HG03565 (cell line): ENCODE data around the gene IQCC.

Experiments used
- ATAC-seq: cut with Tn5 transposase; IDR thresholded peaks from one replicate; pipeline ENCODE4 v1.9.1; 2021; ENCODE audit warnings: mild to moderate bottlenecking, moderate library complexity; ENCODE audit not compliant: unreplicated experiment

The IQCC gene

DNA sequence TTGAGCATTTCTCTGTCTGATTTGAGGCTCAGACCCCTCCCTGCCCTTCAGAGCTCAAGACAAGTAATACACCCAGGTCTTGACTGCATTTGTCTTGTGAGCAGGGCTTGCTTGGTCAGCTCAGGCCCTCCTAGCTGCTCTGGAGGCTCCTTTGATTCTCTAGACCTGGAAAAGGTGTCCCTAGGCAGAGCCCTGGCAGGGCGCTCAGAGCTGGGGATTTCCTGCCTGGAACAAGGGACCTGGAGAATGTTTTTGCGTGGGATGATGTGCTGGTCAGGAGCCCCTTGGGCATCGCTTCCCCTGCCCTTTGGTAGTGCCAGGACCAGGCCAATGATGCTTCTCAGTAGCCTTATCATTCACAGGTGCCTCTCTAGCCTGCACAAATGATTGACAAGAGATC, 9.9 kb upstream of the IQCC start:
- no peak for ATAC-seq

DNA sequence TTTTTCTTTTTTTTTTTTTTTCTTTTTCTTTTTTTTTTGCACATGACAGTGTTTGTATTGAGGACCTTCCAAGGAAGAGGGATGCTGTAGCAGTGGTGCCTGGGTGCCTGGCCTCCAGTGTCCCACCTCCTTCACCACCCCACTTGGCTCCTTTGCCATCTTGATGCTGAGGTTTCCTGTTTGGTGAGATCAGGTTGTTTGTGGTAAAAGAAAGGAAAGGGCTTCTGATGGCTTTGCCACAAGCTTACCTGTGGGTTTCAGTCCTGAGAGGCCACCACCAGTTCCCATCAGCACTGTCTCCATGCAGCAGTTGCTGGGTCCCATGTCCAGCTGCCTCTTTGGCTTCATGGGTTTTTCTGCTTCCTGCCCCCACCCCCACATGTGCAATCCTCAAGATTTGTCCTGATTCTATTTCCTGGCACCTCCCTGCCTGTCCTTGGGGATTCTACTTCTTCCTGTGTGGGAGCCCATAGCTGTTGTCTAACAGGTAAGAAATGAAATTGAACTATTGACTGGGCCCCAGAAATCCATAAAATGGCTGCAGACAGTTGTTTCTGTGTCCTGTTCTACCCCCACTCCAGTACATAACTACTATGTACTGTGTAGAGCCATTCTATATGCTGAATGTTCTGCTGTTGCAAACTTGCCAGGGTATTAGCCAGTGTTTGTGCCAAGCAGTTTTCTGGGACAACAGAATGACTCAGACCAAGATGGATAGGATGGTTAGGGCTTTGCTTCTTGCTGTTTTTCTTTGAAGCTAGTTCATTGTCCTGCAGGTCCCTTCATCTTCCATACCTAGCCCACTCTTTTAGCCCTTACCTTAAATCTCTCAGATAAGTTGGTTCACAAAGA, 9.3 kb upstream of the IQCC start:
- ATAC-seq, result no peak

DNA sequence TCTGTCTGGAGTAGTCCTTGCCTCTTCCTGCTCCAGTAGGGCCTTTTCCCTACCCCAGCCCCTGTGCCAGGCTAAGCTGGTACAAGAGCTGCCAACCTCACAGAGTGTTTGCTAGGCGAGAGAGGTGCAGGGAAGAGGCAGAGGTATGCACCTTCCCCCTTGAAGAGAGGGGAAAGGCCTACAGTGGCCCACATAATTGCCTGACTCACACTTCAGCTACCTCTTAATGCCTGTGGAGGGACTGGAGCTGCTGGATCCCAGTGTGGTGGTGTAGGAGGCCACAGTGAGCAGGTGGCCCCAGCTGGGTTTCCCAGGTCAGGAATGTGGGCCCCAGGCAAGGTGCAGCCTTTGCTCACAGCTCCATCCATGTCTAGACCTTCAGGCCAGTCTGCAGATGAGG, 8.4 kb upstream of the IQCC start:
- no peak for ATAC-seq

DNA sequence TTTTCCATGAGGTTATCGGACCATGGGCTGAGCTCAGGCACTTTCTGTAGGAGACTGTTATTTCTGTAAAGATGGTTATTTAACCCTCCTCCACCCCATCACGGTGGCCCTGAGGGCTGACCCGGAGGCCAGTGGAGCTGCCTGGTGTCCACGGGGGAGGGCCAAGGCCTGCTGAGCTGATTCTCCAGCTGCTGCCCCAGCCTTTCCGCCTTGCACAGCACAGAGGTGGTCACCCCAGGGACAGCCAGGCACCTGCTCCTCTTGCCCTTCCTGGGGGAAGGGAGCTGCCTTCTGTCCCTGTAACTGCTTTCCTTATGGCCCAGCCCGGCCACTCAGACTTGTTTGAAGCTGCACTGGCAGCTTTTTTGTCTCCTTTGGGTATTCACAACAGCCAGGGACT, 7.6 kb upstream of the IQCC start:
- no peak for ATAC-seq

DNA sequence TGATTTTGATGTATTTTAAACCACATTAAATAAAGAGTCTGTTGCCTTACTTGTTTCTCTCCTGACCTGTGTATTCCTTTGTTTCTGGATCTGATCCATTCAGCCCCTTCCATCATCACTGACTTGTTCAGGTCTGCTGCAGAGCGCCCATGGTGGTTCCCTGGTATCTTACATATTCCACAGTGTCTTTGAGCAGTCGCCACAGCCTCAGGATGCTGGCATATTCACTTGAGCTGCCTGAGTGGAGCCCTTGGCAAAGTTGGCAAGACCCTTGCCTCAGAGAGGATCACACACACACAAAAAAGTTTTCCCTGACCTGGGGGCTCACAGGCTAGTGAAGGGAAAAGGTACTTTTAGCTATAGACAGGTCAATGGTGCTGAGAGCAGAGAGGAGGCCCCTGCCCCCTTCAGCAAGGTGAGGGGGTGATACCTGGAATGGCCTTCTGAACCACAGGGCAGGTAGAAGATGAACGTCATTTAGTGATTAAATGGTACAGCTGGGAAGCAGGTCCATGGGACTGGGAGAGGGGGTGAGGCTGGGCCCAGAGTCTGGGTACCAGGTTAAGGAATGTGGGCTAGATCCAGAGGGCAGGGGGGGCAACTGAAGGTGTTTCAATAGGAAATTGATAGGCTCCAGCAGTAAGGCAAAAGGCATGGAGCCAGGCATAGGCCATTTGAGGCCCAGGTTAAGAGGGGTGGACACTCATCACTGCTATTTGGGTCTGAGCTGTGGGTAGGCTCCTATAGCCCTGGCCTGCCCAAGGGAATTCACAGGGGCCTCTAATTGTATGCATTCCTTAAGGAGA, 7.0 kb upstream of the IQCC start:
- no peak for ATAC-seq

DNA sequence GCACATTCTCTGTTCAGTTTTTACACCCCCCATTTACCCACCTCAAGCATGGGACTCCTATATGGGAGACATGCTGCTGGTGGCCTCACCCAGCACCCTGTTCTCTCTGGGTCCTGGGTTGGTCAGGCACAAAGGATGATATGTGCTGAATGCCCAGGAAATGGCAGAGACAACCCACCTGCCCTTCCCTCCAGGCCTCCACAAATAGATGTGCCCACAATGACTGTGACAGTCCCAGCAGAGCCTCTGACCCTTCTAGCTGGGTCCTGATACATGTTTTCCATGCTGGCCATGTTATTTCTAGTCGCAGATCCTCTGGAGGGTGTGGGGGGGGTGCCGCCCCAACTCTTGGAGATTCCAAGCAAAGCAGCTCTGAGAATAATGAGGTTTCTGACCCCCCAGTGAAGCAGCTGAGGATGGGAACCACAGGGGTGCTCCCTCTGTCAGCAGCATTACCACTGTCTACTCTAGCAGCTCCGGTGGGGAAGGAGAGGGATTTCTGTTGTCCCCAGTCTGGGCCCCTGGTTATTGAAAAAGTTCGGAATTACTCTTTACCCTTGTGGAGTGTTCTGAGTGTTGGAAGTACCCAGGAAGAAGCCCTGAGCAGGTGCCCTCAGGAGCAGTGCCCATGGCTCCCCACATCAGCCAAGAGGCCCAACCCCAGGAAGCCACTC, 6.3 kb upstream of the IQCC start:
- no peak for ATAC-seq

DNA sequence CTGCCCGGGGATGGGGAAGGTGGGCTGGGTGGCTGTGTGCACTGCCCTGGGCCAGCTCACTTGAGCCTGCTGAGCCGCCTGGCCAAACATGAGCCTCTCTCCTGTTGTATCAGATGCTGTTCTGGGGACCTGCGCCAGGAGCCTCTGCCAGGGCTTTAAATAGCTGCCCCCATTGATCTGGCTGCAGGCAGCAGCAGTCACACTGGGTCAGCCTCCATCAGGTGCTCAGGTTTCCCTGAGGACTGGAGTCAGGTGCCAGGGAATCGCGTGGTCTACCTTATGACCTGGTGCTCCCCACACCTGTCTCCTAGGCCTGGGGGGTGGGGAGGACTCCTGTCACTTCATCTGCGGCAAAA, 5.8 kb upstream of the IQCC start:
- ATAC-seq, result no peak

DNA sequence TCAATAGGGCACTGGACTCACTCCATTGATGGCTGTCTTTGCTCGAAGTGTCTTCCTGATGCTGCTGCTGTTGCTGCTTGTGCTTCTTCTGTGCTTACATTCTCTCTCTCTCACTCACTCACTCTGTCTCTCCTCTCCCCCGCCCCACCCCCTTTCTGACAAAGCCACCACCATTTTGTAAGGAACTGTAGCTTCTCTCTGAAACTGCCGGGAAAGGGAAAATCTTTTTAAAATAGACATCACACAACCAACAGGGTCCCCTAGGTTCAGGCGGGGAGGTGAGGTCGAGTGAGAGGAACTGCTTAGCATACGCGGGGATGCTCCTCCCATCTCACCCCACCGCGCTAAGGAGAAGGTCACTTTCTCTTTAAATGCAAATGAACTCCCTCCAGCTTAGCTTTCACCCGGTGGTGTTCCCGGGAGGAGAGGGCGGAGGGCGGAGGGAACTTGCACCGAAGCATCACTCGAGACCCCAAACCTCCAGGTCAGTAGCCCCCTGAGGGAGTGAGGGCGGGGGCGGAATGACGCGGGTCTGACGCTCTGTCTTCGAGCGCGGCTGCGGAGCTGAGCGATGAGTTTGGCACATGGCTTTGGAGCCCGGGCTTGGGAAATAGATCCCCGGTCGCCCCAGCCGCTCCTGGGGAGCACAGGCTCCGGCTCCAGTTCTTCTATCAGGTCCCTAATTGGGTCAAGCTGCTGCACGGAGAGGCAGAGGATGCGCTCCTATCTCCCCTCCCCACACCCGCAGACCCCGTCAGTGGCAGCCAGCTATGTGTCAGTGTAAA, 5.1 kb upstream of the IQCC start, which contains the start of gene CCDC28B:
TSS of gene CCDC28B (plus strand) at position 370 of the 785 bp plus-strand sequence. CDS start 1,341 bp downstream, outside the sequence.
- ATAC-seq, result no peak

DNA sequence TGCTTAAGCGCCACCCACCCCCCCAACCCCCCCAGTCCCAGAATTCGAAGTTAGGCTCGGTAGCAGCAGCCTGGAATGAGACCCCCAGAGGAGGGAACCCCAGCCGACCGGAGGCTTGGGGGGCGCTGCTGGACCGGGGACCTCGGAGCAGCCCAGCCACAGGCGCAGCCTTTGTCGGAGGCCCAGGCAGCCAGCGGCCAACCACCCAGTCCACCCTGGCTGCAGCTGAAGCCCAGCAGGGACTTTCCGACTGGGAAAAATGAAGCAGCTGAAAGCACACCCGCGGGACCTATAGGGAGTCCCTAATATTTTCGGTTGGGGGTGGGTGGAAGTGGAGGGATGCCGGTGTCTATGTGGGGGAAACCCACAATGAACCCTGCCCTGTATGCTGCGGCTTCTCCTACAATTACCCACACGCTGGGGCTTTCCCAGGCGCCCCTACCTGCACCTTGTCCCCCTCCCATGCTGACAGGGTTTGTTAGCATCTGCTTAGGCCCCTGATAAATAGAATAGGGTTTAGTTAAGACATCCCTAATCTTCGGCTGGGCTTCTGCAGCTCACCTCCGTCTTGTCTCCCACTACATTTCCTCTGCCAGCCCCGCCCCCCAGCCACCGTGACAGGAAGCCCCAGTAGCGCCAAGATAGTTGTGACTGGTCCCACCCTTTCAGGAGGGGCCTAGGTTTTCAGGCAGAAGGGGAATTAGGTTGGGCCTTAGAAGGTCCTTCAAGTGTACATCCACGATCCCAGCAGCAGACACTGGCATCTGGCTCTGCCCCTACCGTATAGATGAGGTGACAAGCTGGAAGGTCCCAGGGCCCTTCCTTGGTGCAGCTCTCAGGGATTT, 4.2 kb upstream of the IQCC start:
- no peak for ATAC-seq

DNA sequence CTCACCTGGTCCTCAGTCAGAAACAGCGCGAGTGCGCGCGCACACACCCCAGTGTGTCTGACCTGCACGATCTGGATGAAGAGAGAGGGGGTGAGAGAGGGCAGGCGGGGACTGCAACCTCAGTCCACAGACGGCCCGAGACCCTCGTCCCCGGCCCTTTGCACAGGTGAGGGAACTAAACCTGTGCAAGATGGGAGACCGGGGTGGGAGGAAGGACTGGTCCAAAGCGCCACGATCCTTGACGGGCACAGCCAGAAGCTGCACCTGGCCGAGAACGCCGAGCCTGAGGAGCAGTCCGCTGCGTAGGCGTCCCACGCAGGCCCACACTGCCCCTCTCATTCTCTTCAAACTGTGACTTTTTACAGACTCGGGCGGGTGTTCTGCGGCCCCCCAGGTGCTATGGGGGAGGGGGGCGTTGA, 519 bp upstream of the IQCC start:
- no peak for ATAC-seq

DNA sequence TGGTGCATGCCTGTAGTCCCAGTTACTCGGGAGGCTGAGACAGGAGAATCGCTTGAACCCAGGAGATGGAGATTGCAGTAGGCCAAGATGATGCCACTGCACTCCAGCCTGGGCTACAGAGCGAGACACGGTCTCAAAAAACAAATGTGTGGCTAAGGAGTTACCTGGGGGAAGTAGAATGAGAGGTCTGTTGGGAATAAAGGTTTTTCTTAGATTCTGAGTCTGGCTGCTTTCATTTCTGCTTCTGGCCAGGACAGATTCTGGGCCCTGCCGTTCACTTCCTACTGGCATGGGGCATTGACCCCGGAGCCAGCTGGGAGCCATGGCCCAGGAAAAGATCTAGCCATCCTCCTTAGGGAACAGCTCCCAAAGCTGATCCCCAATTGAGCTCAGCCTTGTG, 3.0 kb downstream of the IQCC start:
- ATAC-seq, result no peak

DNA sequence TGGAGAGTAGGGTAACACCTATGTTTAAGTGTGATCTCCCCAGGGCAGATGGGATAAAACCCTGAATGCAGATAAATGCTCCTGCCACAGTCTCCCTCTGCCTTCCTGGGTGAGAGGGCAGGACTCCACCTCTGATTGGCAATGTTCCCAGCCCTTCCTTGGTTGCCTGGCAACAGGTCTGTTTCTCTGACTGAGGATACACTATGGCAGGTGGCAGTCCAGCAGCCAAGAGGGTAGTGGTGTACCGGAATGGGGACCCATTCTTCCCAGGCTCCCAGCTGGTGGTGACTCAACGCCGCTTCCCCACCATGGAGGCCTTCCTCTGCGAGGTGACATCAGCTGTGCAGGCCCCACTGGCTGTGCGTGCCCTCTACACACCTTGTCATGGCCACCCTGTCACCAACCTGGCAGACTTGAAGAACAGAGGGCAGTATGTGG, 3.4 kb downstream of the IQCC start, which contains the start of gene DCDC2B:
TSS of gene DCDC2B (plus strand) at position 199 of the 438 bp plus-strand sequence. CDS start at position 204, 5 bp downstream.
- no peak for ATAC-seq

DNA sequence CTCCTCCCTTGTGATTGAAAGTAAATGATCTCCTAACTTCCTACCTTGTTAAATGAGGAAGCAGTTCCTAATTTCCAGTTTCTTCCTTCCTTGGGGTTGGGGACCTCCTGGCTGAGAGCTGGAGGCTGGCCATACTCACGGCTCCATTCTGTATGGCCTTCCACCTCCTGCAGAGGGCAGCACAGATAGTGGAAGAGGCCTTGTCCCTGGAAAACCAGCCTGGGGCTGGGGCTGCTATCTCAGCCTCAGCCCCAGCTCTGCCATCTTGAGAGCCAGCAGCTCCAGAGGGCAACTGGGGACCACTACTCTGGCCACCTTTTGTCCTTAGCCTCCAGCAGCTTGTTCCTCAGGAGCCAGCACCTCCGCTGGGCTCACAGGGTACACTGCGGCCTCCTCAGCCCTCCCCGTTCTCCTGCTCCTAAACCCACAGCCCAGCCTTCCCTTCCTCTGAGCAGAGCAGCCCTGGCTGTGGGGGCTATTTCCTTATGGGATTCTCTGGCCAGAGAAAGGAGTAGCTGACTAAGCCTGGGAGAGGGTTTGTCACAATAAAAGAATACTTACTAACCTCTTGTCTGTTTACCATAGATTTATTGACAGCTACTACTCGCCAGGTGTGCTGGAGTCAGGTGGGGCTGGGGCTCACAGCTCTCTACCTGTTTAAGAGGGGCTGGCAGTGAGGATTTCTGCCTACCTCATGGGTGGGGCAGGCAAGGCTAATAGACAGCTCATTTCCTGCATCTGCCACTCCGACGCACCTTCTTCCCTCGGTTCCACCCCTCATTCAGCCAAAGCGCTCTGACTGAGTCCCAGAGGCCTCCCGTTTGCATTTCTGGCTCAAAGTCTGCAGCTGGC, 10.4 kb downstream of the IQCC start:
- ATAC-seq, result no peak

DNA sequence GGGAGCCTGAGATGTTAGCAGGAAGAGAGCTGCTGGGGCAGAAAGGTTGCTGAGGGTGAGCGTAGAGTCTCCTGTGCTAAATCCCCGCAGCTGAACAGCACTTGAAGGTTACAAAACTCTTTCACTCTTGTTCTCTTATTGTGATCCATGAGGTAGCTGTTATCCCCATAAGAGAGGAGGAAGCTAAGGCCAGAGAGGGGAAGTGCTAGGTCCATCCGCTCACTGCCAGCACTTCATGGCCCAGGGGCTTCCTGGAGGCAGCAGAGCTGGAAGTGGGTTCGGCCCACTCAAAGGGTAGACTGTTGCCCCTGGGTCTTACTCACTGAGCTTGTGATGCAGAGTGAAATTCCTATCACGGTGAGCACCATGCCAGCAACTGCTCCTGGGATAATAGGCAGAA, 11.1 kb downstream of the IQCC start:
- no peak for ATAC-seq

DNA sequence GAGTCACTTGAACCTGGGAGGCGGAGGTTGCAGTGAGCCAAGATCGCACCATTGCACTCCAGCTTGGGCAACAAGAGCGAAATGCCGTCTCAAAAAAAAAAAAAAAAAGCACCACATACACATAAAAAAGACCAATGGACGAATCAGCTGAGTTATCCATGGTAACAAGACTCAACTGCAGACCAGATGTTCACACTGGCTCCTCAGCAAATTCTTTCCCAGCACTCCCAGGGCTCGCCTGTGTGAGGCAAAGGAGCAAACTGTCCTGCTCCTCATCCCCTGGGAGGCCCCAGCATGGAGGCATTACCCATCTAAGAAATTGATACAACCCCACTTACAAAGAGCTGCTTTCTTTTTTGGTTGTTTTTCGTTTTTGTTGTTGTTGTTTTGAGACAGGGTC, 13.6 kb downstream of the IQCC start:
- ATAC-seq, result no peak

DNA sequence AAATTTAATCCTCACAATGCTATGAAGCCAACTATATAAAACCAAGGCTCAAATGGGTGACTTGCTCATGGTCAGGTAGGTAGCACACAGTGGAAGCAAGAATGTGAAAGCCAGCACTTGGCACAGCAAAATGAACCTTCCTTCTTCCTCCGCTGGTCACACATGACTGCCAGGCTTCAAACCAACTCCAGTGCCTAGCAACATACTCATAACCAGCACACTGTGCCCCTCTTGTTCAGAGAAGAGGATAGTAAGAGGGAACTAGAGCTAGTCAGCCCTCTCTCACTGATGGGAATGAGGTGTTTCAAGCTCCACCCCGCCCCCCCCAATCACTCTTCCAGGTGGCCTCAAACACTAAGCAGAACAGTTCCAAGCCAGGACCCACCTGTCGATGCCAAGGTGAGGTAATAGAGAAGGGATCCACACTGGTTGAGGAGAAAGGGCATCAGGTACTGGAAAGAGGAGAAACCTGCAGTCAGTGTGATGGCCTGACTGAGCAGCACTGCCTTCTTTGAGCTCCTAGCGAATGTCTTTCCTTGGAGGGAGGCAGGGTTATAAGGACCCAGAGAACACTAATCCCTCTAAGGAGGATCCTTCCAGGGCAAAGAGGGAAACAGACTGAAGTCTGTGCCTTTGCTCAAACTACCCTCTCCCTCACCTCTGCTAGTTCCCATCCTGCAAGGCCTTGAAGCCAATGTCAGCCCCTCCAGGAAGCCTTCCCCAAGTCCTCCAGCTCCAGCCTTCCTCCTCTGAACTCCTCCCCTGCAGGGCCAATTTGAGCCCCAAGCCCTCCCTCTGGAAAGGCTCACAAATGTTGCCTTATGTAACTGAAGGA, 15.5 kb downstream of the IQCC start:
- ATAC-seq, result no peak

DNA sequence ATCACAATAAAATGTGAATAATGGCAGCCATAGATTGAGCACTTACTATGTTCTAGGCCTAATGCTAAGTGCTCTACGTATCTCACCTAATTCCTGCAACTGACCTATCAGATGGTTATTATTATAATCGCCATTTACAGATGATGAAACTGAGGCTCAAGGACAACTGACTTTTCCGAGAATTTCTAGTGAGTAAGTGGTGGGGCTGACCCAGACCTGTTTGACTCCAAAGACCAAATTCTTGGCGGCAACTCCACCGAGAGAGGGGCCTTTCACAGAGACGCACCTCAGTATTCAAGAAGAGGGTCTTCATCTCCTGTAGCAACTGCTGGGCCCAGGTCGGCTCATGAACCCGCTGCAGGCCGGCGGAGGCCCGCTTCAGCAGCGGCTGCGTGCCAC, 16.1 kb downstream of the IQCC start:
- no peak for ATAC-seq
